H1 (cell line): ENCODE data around the gene DHCR24. TPM values are rescaled to one million over a fixed set of nuclear protein-coding genes. Genes with fewer than 3 reads are reported as not detected.

Experiments used
- CTCF ChIA-PET: fragments of 300-600 bp; sonication (Branson Sonifier 250); formaldehyde crosslinking; loops from one replicate; lab custom pipeline; 2021; ENCODE audit not compliant: partially characterized antibody; lab: Charles Lee
- POLR2A ChIA-PET: fragments of 300-600 bp; sonication (Branson Sonifier 250); formaldehyde crosslinking; loops from one replicate; lab custom pipeline; 2021; ENCODE audit warnings: inconsistent platforms; ENCODE audit not compliant: partially characterized antibody; lab: Charles Lee
- DNase-seq, 2 experiments: peaks; one replicate each; pipeline versions ENCODE4 v3.0.0 to v3.0.0-alpha.2; 2010 to 2022; ENCODE audit warnings: low spot score in 2 of 2, low read depth in 1 of 2, mixed read lengths in 1 of 2
- FAIRE-seq: peaks from 2 replicates; lab custom pipeline; 2011; peaks lifted over from hg19 to GRCh38; lab: Jason Lieb, UNC
- H2AFZ ChIP-seq: 2 replicates; pipeline ENCODE4 v1.8.1; 2012; ENCODE audit warnings: low read length, inconsistent platforms
- H2AK5ac ChIP-seq: 2 replicates; pipeline ENCODE4 v1.6.1; 2013; ENCODE audit warnings: low read depth, low read length
- H2BK120ac ChIP-seq: replicated peaks from 2 replicates; pipeline ENCODE3; 2013; ENCODE audit warnings: low read depth, low read length, inconsistent platforms
- H2BK12ac ChIP-seq: 2 replicates; pipeline ENCODE4 v1.6.1; 2013; ENCODE audit warnings: low read depth, low read length
- H2BK15ac ChIP-seq: 2 replicates; pipeline ENCODE4 v1.6.1; 2013; ENCODE audit warnings: low read length
- H2BK20ac ChIP-seq: 2 replicates; pipeline ENCODE4 v1.6.1; 2013; ENCODE audit warnings: low read length
- H2BK5ac ChIP-seq: 2 replicates; pipeline ENCODE4 v1.6.1; 2013; ENCODE audit warnings: low read depth, low read length
- H3K14ac ChIP-seq: 2 replicates; pipeline ENCODE4 v1.6.1; 2013; ENCODE audit warnings: inconsistent platforms; ENCODE audit not compliant: insufficient read length
- H3K18ac ChIP-seq: 2 replicates; pipeline ENCODE4 v1.6.1; 2013; ENCODE audit warnings: low read length; ENCODE audit errors: extremely low read depth
- H3K23ac ChIP-seq: 2 replicates; pipeline ENCODE4 v1.6.1; 2013; ENCODE audit warnings: inconsistent platforms; ENCODE audit not compliant: insufficient read length
- H3K23me2 ChIP-seq: 2 replicates; pipeline ENCODE4 v1.6.1; 2013; ENCODE audit warnings: low read depth, low read length
- H3K27ac ChIP-seq: 2 replicates; pipeline ENCODE4 v1.6.1; 2011; ENCODE audit warnings: low read depth, low read length, inconsistent platforms
- H3K27me3 ChIP-seq, 4 experiments: replicated peaks in 1 of 4; 1 replicate in 1 of 4; 2 replicates in 3 of 4; pipeline versions ENCODE4 v1.6.1 to v1.8.1; 2011 to 2013; ENCODE audit warnings: low read length in 3 of 4, mild to moderate bottlenecking in 3 of 4, inconsistent platforms in 2 of 4, mixed read lengths in 2 of 4, moderate library complexity in 1 of 4; ENCODE audit not compliant: control insufficient read depth in 3 of 4, insufficient read depth in 3 of 4; ENCODE audit errors: extremely low read depth in 1 of 4
- H3K36me3 ChIP-seq, 4 experiments: 2 replicates each; pipeline versions ENCODE4 v1.6.1 to v1.8.1; 2011 to 2013; ENCODE audit warnings: mild to moderate bottlenecking in 4 of 4, low read length in 3 of 4, moderate library complexity in 2 of 4, control low read depth in 1 of 4, inconsistent platforms in 1 of 4; ENCODE audit not compliant: insufficient read depth in 4 of 4, control insufficient read depth in 2 of 4
- H3K4ac ChIP-seq: replicated peaks from 2 replicates; pipeline ENCODE3; 2013; ENCODE audit warnings: low read length, low read depth, mixed read lengths, inconsistent platforms; ENCODE audit not compliant: insufficient read length
- H3K4me1 ChIP-seq, 4 experiments: replicated peaks in 1 of 4; 1 replicate in 1 of 4; 2 replicates in 3 of 4; pipeline versions ENCODE4 v1.6.1 to v1.8.1; 2011 to 2013; ENCODE audit warnings: low read length in 3 of 4, inconsistent platforms in 2 of 4, mixed read lengths in 1 of 4; ENCODE audit not compliant: insufficient read depth in 4 of 4, control insufficient read depth in 3 of 4
- H3K4me2 ChIP-seq, 2 experiments: 2 replicates each; pipeline versions ENCODE4 v1.6.1 to v1.8.1; 2011 to 2013; ENCODE audit warnings: low read depth in 2 of 2, low read length in 2 of 2, control low read depth in 1 of 2, inconsistent platforms in 1 of 2, mild to moderate bottlenecking in 1 of 2; ENCODE audit not compliant: insufficient read depth in 1 of 2
- H3K4me3 ChIP-seq, 4 experiments: fragments of 200-600, 300-600 bp in 1 of 4; sonication (generic), shearing (Covaris generic), sonication (Bioruptor Twin) in 1 of 4; 2 replicates each; pipeline versions ENCODE4 v1.5.1 to v1.8.1; 2011 to 2016; ENCODE audit warnings: low read length in 4 of 4, low read depth in 3 of 4, control low read depth in 2 of 4, inconsistent platforms in 2 of 4, mild to moderate bottlenecking in 2 of 4, mixed read lengths in 1 of 4, moderate library complexity in 1 of 4; ENCODE audit not compliant: insufficient read depth in 2 of 4; ENCODE audit errors: extremely low read depth in 1 of 4
- H3K56ac ChIP-seq: replicated peaks from 2 replicates; pipeline ENCODE3; 2013; ENCODE audit warnings: low read depth, mild to moderate bottlenecking, mixed read lengths, low read length, inconsistent platforms; ENCODE audit not compliant: insufficient read length
- H3K79me1 ChIP-seq: 2 replicates; pipeline ENCODE4 v1.6.1; 2013; ENCODE audit warnings: low read depth, low read length, control low read depth
- H3K79me2 ChIP-seq, 2 experiments: 2 replicates each; pipeline versions ENCODE4 v1.6.1 to v1.8.1; 2012 to 2013; ENCODE audit warnings: low read length in 2 of 2, mild to moderate bottlenecking in 2 of 2, inconsistent platforms in 1 of 2; ENCODE audit not compliant: insufficient read depth in 2 of 2, control insufficient read depth in 1 of 2
- H3K9ac ChIP-seq, 4 experiments: replicated peaks in 1 of 4; 1 replicate in 1 of 4; 2 replicates in 3 of 4; pipeline versions ENCODE4 v1.6.1 to v1.8.1; 2011 to 2013; ENCODE audit warnings: low read depth in 3 of 4, low read length in 3 of 4, control low read depth in 2 of 4, mild to moderate bottlenecking in 2 of 4, moderate library complexity in 2 of 4, inconsistent platforms in 1 of 4; ENCODE audit errors: extremely low read depth in 1 of 4
- H3K9me3 ChIP-seq, 2 experiments: 2 replicates each; pipeline versions ENCODE4 v1.6.1 to v1.8.1; 2012 to 2013; ENCODE audit warnings: mild to moderate bottlenecking in 2 of 2, moderate library complexity in 2 of 2, control low read depth in 1 of 2, inconsistent platforms in 1 of 2, low read depth in 1 of 2, low read length in 1 of 2, mixed read lengths in 1 of 2; ENCODE audit not compliant: insufficient read depth in 2 of 2
- H4K20me1 ChIP-seq, 2 experiments: replicated peaks in 1 of 2; 2 replicates each; pipeline versions ENCODE3 to v1.8.1; 2011 to 2013; ENCODE audit warnings: inconsistent platforms in 2 of 2, low read length in 2 of 2, mild to moderate bottlenecking in 1 of 2; ENCODE audit not compliant: insufficient read depth in 2 of 2, control insufficient read depth in 1 of 2
- H4K5ac ChIP-seq: 2 replicates; pipeline ENCODE4 v1.6.1; 2013; ENCODE audit warnings: low read length, low read depth, mixed read lengths, inconsistent platforms; ENCODE audit not compliant: insufficient read length
- H4K8ac ChIP-seq: 2 replicates; pipeline ENCODE4 v1.8.0; 2013; ENCODE audit warnings: mild to moderate bottlenecking, moderate library complexity, low read length, inconsistent platforms; ENCODE audit not compliant: insufficient read depth; ENCODE audit errors: extremely low read depth
- H4K91ac ChIP-seq: replicated peaks from 2 replicates; pipeline ENCODE3; 2013; ENCODE audit warnings: low read length, mixed read lengths, inconsistent platforms; ENCODE audit not compliant: insufficient read length
- GABPA ChIP-seq: IDR thresholded peaks from 2 replicates; pipeline ENCODE4 v1.6.1; 2011; ENCODE audit warnings: mild to moderate bottlenecking, low read length, moderate library complexity, borderline replicate concordance; ENCODE audit not compliant: insufficient read depth
- GTF2F1 ChIP-seq: IDR thresholded peaks from 2 replicates; pipeline ENCODE4 v1.6.1; 2012; ENCODE audit warnings: low read depth, low read length, improper control_type of control experiment, borderline replicate concordance
- KDM1A ChIP-seq: fragments of 200-600, 300-600 bp; sonication (generic); IDR thresholded peaks from 2 replicates; pipeline ENCODE4 v1.7.1; 2016; ENCODE audit warnings: mild to moderate bottlenecking, low read length, borderline replicate concordance
- POU5F1 ChIP-seq: IDR thresholded peaks from 2 replicates; pipeline ENCODE4 v1.6.1; 2011; ENCODE audit warnings: low read depth, mild to moderate bottlenecking, low read length, moderate library complexity
- SAP30 ChIP-seq: fragments of 300-600 bp; sonication (generic); IDR thresholded peaks from 2 replicates; pipeline ENCODE4 v1.7.1; 2012; ENCODE audit warnings: low read length, moderate library complexity, mild to moderate bottlenecking, inconsistent platforms; ENCODE audit not compliant: insufficient read depth, insufficient replicate concordance
- TAF1 ChIP-seq: IDR thresholded peaks from 2 replicates; pipeline ENCODE4 v1.6.1; 2011; ENCODE audit warnings: mild to moderate bottlenecking, low read depth, low read length
- WGBS, 2 experiments: shearing (Covaris generic) in 1 of 2; methylation state at CpG; one replicate each; pipeline versions ENCODE4 v1.1.6 to v1.1.7; 2013 to 2015; ENCODE audit warnings: low lambda C conversion rate in 2 of 2, mixed read lengths in 2 of 2, inconsistent platforms in 1 of 2, low coverage in 1 of 2, missing lambda C conversion rate in 1 of 2; ENCODE audit not compliant: insufficient replicate concordance in 2 of 2, insufficient coverage in 1 of 2, insufficient read length in 1 of 2; ENCODE audit errors: extremely low coverage in 1 of 2, missing lambda C conversion rate in 1 of 2; 5-methylcytosine and 5-hydroxymethylcytosine counted together
- polyA plus RNA-seq, 7 experiments: library from polyadenylated mRNA; depleted of rRNA in 3 of 7; stranded (reverse) in 5 of 7; unstranded in 2 of 7; fragments of >200 nt in 5 of 7; fragments of 200-250 nt in 2 of 7; gene quantifications; 1 replicate in 5 of 7; 2 replicates in 1 of 7; 4 replicates in 1 of 7; pipeline versions ENCODE4 v1.2.1 to v1.2.3, GENCODE V29; 2011 to 2013; ENCODE audit warnings: missing spikeins in 2 of 7, mixed read lengths in 2 of 7
- total RNA-seq: library from RNA; stranded (reverse); fragmentation: NEBNext Ultra II Directional; extraction: Animal tissue kit (Norgen Biotek cat#: 25700); gene quantifications from 2 replicates; pipeline ENCODE4 v1.2.1, GENCODE V29; 2021

DHCR24 gene
- total and polyA plus RNA-seq, 2 of the 8 experiments (the other 6 are each of a cell fraction or from before 2014, with no cell fraction given), result 370 to 419 TPM

DNA sequence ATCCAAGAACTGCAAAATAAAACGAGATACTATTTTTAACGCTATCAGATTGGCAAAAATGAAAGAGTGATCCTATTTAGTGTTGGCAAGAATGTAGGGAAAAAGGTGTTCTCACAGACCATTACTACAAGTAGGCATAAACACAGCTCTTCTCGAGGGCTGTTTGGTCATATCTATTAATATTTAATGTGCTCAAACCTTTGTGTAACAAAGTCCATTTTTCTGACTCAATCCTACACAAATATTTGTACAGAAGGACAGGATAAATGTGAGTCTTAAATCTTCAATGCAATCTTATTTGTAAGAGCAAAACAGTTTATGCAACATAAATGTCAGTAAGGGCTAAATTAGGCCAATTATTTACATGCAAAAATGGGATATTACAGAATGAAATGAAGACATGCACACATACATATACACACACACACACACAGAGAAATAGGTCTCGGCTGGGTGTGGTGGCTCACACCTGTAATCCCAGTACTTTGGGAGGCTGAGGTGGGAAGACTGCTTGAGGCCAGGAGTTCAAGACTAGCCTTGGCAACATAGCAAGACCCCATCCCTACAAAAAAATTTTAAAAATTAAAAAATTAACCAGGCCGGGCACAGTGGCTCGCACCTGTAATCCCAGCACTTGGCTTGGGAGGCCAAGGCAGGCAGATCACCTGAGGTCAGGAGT lies 17.7 kb downstream of the DHCR24 start:
- no peaks in the 10 kb centered on the region for H3K9me3 ChIP-seq
- H2BK12ac ChIP-seq, result no peak overlapping the region
- H2AK5ac ChIP-seq, result no peak overlapping the region
- H3K14ac ChIP-seq, result no peak overlapping the region
- no peak for DNase-seq
- H2BK5ac ChIP-seq, result no peak overlapping the region
- H2AFZ ChIP-seq, result no peak overlapping the region
- peaks cover 10 to 36% of the 10 kb centered on the region in 2 experiments for H4K20me1 ChIP-seq
- H3K18ac ChIP-seq, result no peak overlapping the region
- no peak overlapping the region for H4K91ac ChIP-seq
- WGBS, 2 experiments, result 95% methylated on average over 6 of the region's 6 CpGs; no CpG with 5 or more reads in 1 of the 2 experiments
- no peak for FAIRE-seq
- H3K79me1 ChIP-seq, result peaks cover 9% of the 10 kb centered on the region
- H3K79me2 ChIP-seq, result peaks cover 0 to 2% of the 10 kb centered on the region in 2 experiments; a peak in 1 of 4 replicates
- no peaks in the 10 kb centered on the region for H3K4me1 ChIP-seq
- no peak overlapping the region for H2BK120ac ChIP-seq
- H4K8ac ChIP-seq, result no peak overlapping the region
- no peak overlapping the region for H3K9ac ChIP-seq
- no peak overlapping the region for H3K27ac ChIP-seq
- TF ChIP-seq GABPA, result no peak
- no peak for TF ChIP-seq SAP30
- no peak for TF ChIP-seq TAF1
- TF ChIP-seq KDM1A, result no peak
- no peak for TF ChIP-seq GTF2F1
- no peak for TF ChIP-seq POU5F1
- TF ChIP-seq, all 59 proteins: peak for 0
- Histone ChIP-seq H3K4me2 (no peak overlapping the region), H3K56ac (no peak overlapping the region), H3K27me3 (no peaks in the 10 kb centered on the region), H3K4ac (no peak overlapping the region), H3K23ac (no peak overlapping the region), H3K4me3 (no peak overlapping the region), H3K23me2 (no peaks in the 10 kb centered on the region), H4K5ac (no peak overlapping the region), H3K36me3 (peaks cover 41 to 96% (median 87%) of the 10 kb centered on the region in 4 experiments), H2BK20ac (no peak overlapping the region), H2BK15ac (no peak overlapping the region)
- ChIA-PET POLR2A (no interaction called here), CTCF (interaction anchor here (0.7 kb wide), 2 partner anchors 26 to 81 kb away, joined by 3 read pairs; no protein-coding TSS in a partner anchor)
